ENCODE data around the gene C15orf40.

DNA sequence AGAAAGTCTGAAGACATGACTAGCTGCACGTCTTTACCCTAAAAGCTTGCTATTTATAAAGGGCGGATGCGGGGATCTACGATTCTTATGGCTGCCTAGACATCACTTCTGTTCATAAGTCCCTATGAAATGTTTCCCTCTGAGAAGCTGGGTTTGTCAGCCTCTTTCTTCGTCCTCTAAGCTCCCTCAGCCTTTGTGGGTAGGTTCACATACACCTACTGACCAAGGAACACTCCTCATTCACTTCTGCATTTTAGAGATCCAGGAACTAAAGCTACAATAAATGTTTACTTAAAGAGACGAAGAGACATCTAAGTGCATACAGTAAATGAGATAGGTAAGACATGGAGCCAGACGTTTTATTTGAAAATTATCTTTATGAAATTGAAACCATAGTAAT is 42.1 kb downstream of the C15orf40 start:
- TF ChIP-seq, protein P1, sequence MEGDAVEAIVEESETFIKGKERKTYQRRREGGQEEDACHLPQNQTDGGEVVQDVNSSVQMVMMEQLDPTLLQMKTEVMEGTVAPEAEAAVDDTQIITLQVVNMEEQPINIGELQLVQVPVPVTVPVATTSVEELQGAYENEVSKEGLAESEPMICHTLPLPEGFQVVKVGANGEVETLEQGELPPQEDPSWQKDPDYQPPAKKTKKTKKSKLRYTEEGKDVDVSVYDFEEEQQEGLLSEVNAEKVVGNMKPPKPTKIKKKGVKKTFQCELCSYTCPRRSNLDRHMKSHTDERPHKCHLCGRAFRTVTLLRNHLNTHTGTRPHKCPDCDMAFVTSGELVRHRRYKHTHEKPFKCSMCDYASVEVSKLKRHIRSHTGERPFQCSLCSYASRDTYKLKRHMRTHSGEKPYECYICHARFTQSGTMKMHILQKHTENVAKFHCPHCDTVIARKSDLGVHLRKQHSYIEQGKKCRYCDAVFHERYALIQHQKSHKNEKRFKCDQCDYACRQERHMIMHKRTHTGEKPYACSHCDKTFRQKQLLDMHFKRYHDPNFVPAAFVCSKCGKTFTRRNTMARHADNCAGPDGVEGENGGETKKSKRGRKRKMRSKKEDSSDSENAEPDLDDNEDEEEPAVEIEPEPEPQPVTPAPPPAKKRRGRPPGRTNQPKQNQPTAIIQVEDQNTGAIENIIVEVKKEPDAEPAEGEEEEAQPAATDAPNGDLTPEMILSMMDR (IDR thresholded peaks at IDR 0.05), result no peak
- TF ChIP-seq EP300 (IDR thresholded peaks at IDR 0.05), result no peak
- no peak for TF ChIP-seq POLR2A (IDR thresholded peaks at IDR 0.05)
- TF ChIP-seq POLR2AphosphoS5 (IDR thresholded peaks at IDR 0.05), result no peak

All from gastroesophageal sphincter (tissue), 3 donors.